Smooth muscle cell (in vitro differentiated cells): ENCODE results near the gene ABAT. TPM values are rescaled to one million over a fixed set of nuclear protein-coding genes. Genes with fewer than 3 reads are reported as not detected.
"Not testable (repeated sequence)": the region's sequence is repeated elsewhere in the genome, so short reads cannot be mapped to it uniquely, and the experiment has no call there.

ENCODE experiments used
- DNase-seq: peaks from one replicate; lab custom pipeline; 2025; ENCODE audit not compliant: unreplicated experiment; lab: John Stamatoyannopoulos, UW
- H2AFZ ChIP-seq: fragments of 200-600 bp; sonication (generic); 2 replicates; pipeline ENCODE4 v1.6.0; 2016; ENCODE audit warnings: antibody characterized with exemption, low read depth, mild to moderate bottlenecking
- H3F3A ChIP-seq: fragments of 200-600 bp; sonication (generic); 2 replicates; pipeline ENCODE4 v1.6.0; 2017; ENCODE audit warnings: antibody characterized with exemption, low read depth
- H3K27ac ChIP-seq: fragments of 200-600 bp; sonication (generic); 2 replicates; pipeline ENCODE4 v1.5.1; 2016; ENCODE audit warnings: low read depth, mild to moderate bottlenecking
- H3K27me3 ChIP-seq: fragments of 200-600 bp; sonication (generic); 2 replicates; pipeline ENCODE4 v1.6.1; 2016; ENCODE audit warnings: low read depth, mild to moderate bottlenecking
- H3K36me3 ChIP-seq: fragments of 200-600 bp; sonication (generic); 2 replicates; pipeline ENCODE4 v1.5.1; 2016; ENCODE audit warnings: low read depth
- H3K4me1 ChIP-seq: fragments of 200-600 bp; sonication (generic); 2 replicates; pipeline ENCODE4 v1.5.1; 2016; ENCODE audit warnings: low read depth
- H3K4me2 ChIP-seq: fragments of 200-600 bp; sonication (generic); 2 replicates; pipeline ENCODE4 v1.6.0; 2016; ENCODE audit warnings: mild to moderate bottlenecking
- H3K4me3 ChIP-seq: fragments of 200-600 bp; sonication (generic); 2 replicates; pipeline ENCODE4 v1.5.1; 2016; ENCODE audit warnings: mild to moderate bottlenecking
- H3K79me2 ChIP-seq: fragments of 200-600 bp; sonication (generic); 2 replicates; pipeline ENCODE4 v1.6.0; 2016; ENCODE audit warnings: low read depth, mild to moderate bottlenecking
- H3K9ac ChIP-seq: fragments of 200-600 bp; sonication (generic); 2 replicates; pipeline ENCODE4 v1.6.0; 2016; ENCODE audit warnings: low read depth
- H3K9me3 ChIP-seq: fragments of 200-600 bp; sonication (generic); replicated peaks from 2 replicates; pipeline ENCODE4 v1.5.1; 2016; ENCODE audit warnings: low read depth
- H4K20me1 ChIP-seq: fragments of 200-600 bp; sonication (generic); 2 replicates; pipeline ENCODE4 v1.6.0; 2016; ENCODE audit warnings: low read depth
- CTCF ChIP-seq: fragments of 200-600 bp; sonication (generic); IDR thresholded peaks from 2 replicates; pipeline ENCODE4 v1.5.1; 2017; ENCODE audit warnings: borderline replicate concordance, mild to moderate bottlenecking, antibody characterized with exemption; ENCODE audit not compliant: insufficient read depth, poor library complexity, severe bottlenecking
- WGBS: methylation state at CpG from one replicate; pipeline ENCODE4 v1.1.7; 2016; ENCODE audit warnings: low lambda C conversion rate; 5-methylcytosine and 5-hydroxymethylcytosine counted together
- polyA plus RNA-seq: library from polyadenylated mRNA; unstranded; fragments of >200 nt; fragmentation: Nextera tagmentation; extraction: Ambion mirVana; gene quantifications from 2 replicates; pipeline ENCODE4 v1.2.1, GENCODE V29; 2016
- total RNA-seq: library from RNA; depleted of rRNA; stranded (reverse); fragments of >200 nt; gene quantifications from 2 replicates; pipeline ENCODE4 v1.2.3, GENCODE V29; 2014

ABAT gene
- total and polyA plus RNA-seq, 2 experiments from 2014 or later, result 9.2 to 11.3 TPM

GRCh38 chr16:8649829-8650554 lies 24.4 kb upstream of the ABAT start:
- Histone ChIP-seq H3K79me2 (no peaks in the 10 kb centered on the region), H3K4me2 (no peak overlapping the region), H3K9ac (no peak overlapping the region), H3F3A (no peaks in the 10 kb centered on the region), H3K4me3 (no peak overlapping the region), H3K27me3 (no peaks in the 10 kb centered on the region), H3K36me3 (no peaks in the 10 kb centered on the region), H4K20me1 (no peaks in the 10 kb centered on the region), H2AFZ (no peak overlapping the region), H3K9me3 (no peaks in the 10 kb centered on the region), H3K4me1 (no peaks in the 10 kb centered on the region), H3K27ac (no peak overlapping the region)
- WGBS, result 81% methylated on average over 8 of the region's 8 CpGs
- no peak for TF ChIP-seq CTCF
- DNase-seq, result no peak

- not testable (repeated sequence) for H3K4me3 ChIP-seq, H3K9me3 ChIP-seq, H3K36me3 ChIP-seq, H3K4me1 ChIP-seq, H3F3A ChIP-seq, H3K27me3 ChIP-seq, H4K20me1 ChIP-seq, H3K9ac ChIP-seq, H2AFZ ChIP-seq, H3K27ac ChIP-seq, H3K4me2 ChIP-seq, DNase-seq, H3K79me2 ChIP-seq
- WGBS, result 66% methylated on average over 7 of the region's 7 CpGs
- peak; percentile 6 for TF ChIP-seq CTCF
Measured at GRCh38 chr16:8651958-8652357, 22.5 kb upstream of the ABAT start.

- Histone ChIP-seq H3K36me3 (no peaks in the 10 kb centered on the region), H3F3A (no peaks in the 10 kb centered on the region), H3K4me2 (no peak overlapping the region), H3K4me1 (no peaks in the 10 kb centered on the region), H3K9ac (no peak overlapping the region), H2AFZ (no peak overlapping the region), H3K4me3 (no peak overlapping the region), H3K79me2 (no peaks in the 10 kb centered on the region), H3K27me3 (no peaks in the 10 kb centered on the region), H3K9me3 (no peaks in the 10 kb centered on the region), H3K27ac (no peak overlapping the region), H4K20me1 (no peaks in the 10 kb centered on the region)
- DNase-seq, result no peak
- TF ChIP-seq CTCF, result peak; percentile 35
- WGBS, result 86% methylated on average over 1 of the region's 1 CpG
Measured at GRCh38 chr16:8655184-8655717, 19.2 kb upstream of the ABAT start.

GRCh38 chr16:8656376-8656775 lies 18.0 kb upstream of the ABAT start:
- Histone ChIP-seq H3K27ac (no peak overlapping the region), H3K27me3 (no peaks in the 10 kb centered on the region), H3K4me3 (no peak overlapping the region), H3K4me1 (no peaks in the 10 kb centered on the region), H3K79me2 (no peaks in the 10 kb centered on the region), H4K20me1 (no peaks in the 10 kb centered on the region), H2AFZ (no peak overlapping the region), H3K9ac (no peak overlapping the region), H3K4me2 (no peak overlapping the region), H3F3A (no peaks in the 10 kb centered on the region), H3K36me3 (no peaks in the 10 kb centered on the region), H3K9me3 (no peaks in the 10 kb centered on the region)
- no peak for DNase-seq
- WGBS, result 53% methylated on average over 3 of the region's 3 CpGs
- TF ChIP-seq CTCF, result no peak
